Measurements from ENCODE around the gene TAC3. TPM values are rescaled to one million over a fixed set of nuclear protein-coding genes. Genes with fewer than 3 reads are reported as not detected.

The TAC3 gene
- total and polyA plus RNA-seq, 2 of the 4 experiments (the other 2 are of a cell fraction), result 0.94 TPM; not detected in 1

DNA sequence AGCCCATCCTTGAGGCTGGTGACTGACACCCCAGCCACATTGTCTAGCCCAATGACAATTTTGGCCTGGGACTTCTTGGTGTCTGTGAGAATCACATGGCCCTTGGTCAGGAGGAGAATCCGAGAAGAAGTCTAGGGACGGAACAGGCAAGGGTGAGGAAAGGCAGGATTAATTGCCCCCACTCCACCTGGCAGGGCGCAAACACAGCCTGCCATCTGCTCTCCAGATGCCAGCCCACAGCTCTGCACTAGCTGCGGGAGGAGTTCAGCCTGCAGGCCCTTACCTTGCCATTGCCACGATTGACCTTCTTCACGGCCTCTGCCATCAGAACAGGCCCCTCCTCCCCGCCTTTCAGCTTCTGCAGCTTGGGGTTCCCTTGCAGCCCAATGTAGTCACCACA lies 13.1 kb upstream of the TAC3 start:
- H2BK5ac ChIP-seq (ENCODE audit: low read depth, low read length, poor library complexity, severe bottlenecking), result no peak overlapping the region
- H3K4me3 ChIP-seq (ENCODE audit: insufficient read depth, low read depth, low read length), result no peak overlapping the region
- H3K4me2 ChIP-seq (ENCODE audit: low read depth, low read length), result no peak overlapping the region
- no peaks in the 10 kb centered on the region for H3K4me1 ChIP-seq (ENCODE audit: control insufficient read depth, insufficient read depth, low read length)
- no peak overlapping the region for H3K9ac ChIP-seq (ENCODE audit: low read depth, low read length)
- H3K14ac ChIP-seq (replicated peaks; ENCODE audit: low read depth, low read length), result no peak overlapping the region
- H4K8ac ChIP-seq (ENCODE audit: low read depth in 2 of 2, low read length in 2 of 2), result no peak overlapping the region
- intact Hi-C loops (cut with micrococcal nuclease) (no loop called here), in situ Hi-C loops (cut with MboI; ENCODE audit: low sequenced_read_pairs) (no loop called here), dilution Hi-C loops (cut with HindIII; ENCODE audit: low sequenced_read_pairs, unreplicated experiment) (no loop called here)
- H2BK20ac ChIP-seq (ENCODE audit: low read depth, low read length), result no peak overlapping the region
- POLR2A ChIA-PET (ENCODE audit: unreplicated experiment), result no interaction called here
- peaks cover 66% of the 10 kb centered on the region for H3K27me3 ChIP-seq (ENCODE audit: control insufficient read depth, insufficient read depth, low read length)
- no peak overlapping the region for H3K18ac ChIP-seq (ENCODE audit: low read depth, low read length)
- H2AK5ac ChIP-seq (ENCODE audit: low read depth, low read length), result no peak overlapping the region
- TF ChIP-seq SMC3 (IDR thresholded peaks at IDR 0.05; ENCODE audit: low read depth, low read length), result no peak
- TF ChIP-seq, protein P1, sequence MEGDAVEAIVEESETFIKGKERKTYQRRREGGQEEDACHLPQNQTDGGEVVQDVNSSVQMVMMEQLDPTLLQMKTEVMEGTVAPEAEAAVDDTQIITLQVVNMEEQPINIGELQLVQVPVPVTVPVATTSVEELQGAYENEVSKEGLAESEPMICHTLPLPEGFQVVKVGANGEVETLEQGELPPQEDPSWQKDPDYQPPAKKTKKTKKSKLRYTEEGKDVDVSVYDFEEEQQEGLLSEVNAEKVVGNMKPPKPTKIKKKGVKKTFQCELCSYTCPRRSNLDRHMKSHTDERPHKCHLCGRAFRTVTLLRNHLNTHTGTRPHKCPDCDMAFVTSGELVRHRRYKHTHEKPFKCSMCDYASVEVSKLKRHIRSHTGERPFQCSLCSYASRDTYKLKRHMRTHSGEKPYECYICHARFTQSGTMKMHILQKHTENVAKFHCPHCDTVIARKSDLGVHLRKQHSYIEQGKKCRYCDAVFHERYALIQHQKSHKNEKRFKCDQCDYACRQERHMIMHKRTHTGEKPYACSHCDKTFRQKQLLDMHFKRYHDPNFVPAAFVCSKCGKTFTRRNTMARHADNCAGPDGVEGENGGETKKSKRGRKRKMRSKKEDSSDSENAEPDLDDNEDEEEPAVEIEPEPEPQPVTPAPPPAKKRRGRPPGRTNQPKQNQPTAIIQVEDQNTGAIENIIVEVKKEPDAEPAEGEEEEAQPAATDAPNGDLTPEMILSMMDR (conservative IDR thresholded peaks at IDR 0.05; ENCODE audit: low read depth, low read length), result no peak
- no peaks in the 10 kb centered on the region for H4K20me1 ChIP-seq (ENCODE audit: insufficient read depth, low read length)
- DNase-seq (no peak), ATAC-seq (ENCODE audit: low read depth) (no peak)
- H2AFZ ChIP-seq (replicated peaks; ENCODE audit: low read length, poor library complexity), result no peak overlapping the region
- BruUV-seq (replicated peaks), result no TSS peak
- no peaks in the 10 kb centered on the region for H3K36me3 ChIP-seq (ENCODE audit: control insufficient read depth, insufficient read depth, low read length)
- no peaks in the 10 kb centered on the region for H3K9me3 ChIP-seq (ENCODE audit: control insufficient read depth, insufficient read depth, low read length)
- H3K9me1 ChIP-seq (ENCODE audit: insufficient read depth, low read length), result no peaks in the 10 kb centered on the region
- no peak overlapping the region for H3K56ac ChIP-seq (ENCODE audit: extremely low read depth, insufficient read depth, low read length)
- H2BK120ac ChIP-seq (ENCODE audit: low read depth, low read length), result no peak overlapping the region
- no peak overlapping the region for H3K23ac ChIP-seq (ENCODE audit: low read depth, low read length)
- H2BK15ac ChIP-seq (ENCODE audit: low read depth, low read length), result no peak overlapping the region
- CTCF ChIA-PET, result no interaction called here
- WGBS, 2 experiments (ENCODE audit: extremely low coverage in 2 of 2, insufficient read length in 1 of 2), result 75% methylated on average over 3 of the region's 7 CpGs; no CpG with 5 or more reads in 1 of the 2 experiments
- no peak overlapping the region for H4K5ac ChIP-seq (ENCODE audit: low read depth, low read length)
- H3K27ac ChIP-seq (ENCODE audit: insufficient read depth, low read length), result no peak overlapping the region
- H2AK9ac ChIP-seq (replicated peaks; ENCODE audit: low read depth, low read length, poor library complexity), result no peak overlapping the region
- no peak overlapping the region for H4K91ac ChIP-seq (ENCODE audit: insufficient read depth, low read depth, low read length)
- H3K4ac ChIP-seq (ENCODE audit: low read depth, low read length), result no peak overlapping the region
- H3K79me1 ChIP-seq (ENCODE audit: low read depth in 1 of 2, low read length in 2 of 2), result no peaks in the 10 kb centered on the region
